Measurements from ENCODE around the gene MT3.

MT3 gene

GRCh38 chr16:56549744-56550385 lies 39.5 kb upstream of the MT3 start:
- no peak for DNase-seq (ENCODE audit: low read depth)

DNA sequence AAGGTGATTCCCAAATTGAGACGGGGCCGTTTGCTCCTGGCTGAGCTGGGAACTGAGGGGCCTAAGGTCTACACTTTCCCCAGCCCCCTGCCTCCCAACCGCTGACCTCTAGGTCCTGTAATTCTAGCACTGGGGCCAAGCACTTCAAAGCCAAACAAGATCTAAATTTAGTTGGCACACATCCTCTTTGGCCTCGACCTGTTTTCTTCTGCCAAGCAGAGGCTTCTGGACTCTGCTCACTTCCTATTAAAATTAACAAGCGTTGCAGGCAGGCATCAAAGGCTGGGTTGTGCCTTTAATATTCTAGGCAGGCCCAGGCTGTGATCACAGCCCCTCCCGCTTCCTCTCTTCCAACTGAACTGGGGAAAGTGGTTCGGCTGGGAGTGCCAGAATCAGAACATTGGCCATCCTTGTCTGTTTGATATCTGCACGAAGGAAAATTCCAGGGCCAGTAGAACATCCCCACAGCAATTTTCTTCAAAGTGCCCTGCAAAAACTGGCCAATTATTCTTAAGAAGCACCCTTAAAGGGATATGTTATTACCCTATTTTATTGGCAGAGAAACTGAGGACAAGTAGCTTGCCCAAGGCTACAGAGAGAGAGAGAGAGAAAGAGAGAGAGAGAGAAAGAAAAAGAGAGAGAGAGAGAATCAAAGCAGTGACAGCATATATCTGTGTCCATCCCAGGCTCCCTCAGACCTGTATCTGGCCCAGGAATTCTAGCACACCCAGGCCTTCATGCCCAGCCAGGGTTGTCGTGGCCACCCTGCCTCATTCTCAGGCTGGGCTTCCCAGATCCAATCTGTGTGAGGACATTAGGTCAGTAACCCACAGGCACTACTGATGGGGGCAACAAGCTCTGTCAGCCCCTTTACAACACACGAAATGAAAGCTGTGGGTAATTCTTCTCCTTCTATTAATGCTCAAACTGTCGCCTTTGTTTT lies 37.3 kb upstream of the MT3 start:
- TF ChIP-seq CTCF (conservative IDR thresholded peaks at IDR 0.05; ENCODE audit: low read depth, low read length), result no peak
- no peak overlapping the region for H3K4me3 ChIP-seq (ENCODE audit: low read length)
- DNase-seq (ENCODE audit: low read depth), result no peak

More at GRCh38 chr16:56549744-56550385, 39.5 kb upstream of the MT3 start:
- H3K4me3 ChIP-seq (ENCODE audit: low read length), result no peak overlapping the region
- no peak for TF ChIP-seq CTCF (conservative IDR thresholded peaks at IDR 0.05; ENCODE audit: low read depth, low read length)

GRCh38 chr16:56554441-56554840 lies 34.9 kb upstream of the MT3 start:
- no peak for TF ChIP-seq CTCF (conservative IDR thresholded peaks at IDR 0.05; ENCODE audit: low read depth, low read length)
- H3K4me3 ChIP-seq (ENCODE audit: low read length), result no peak overlapping the region
- DNase-seq (ENCODE audit: low read depth), result no peak

DNA sequence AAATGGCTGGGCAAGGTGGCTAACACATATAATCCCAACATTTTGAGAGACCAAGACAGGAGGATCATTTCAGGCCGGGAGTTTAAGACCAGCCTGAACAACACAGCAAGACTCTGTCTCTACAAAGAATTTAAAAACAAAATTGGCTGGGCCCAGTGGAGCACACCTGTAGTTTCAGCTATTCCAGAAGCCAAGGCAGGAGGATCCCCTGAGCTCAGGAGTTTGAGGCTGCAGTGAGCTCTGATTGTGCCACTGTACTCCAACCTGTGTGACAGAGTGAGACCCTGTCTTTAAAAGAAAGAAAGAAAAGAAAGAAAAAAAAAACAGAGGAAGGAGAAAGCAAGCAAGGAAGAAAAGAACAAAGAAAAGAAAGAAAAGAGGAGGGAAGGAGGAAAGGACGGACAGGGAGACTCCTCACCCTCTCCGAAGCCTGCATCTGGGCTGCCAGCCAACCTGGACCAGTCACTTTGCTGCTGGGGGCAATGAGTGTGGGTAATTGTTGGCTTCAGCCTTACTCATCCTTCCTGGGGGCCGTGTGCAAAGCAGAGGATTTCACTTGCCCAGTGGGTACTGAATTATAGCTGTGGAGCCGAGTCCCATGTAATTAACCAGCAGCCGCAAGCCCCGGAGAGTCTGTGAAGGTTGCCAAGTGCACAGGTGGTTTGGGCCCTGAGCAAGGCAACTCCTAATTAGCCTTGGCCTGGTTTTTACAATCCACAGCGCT lies 31.1 kb upstream of the MT3 start:
- H3K4me3 ChIP-seq (ENCODE audit: low read length), result no peak overlapping the region
- TF ChIP-seq CTCF (conservative IDR thresholded peaks at IDR 0.05; ENCODE audit: low read depth, low read length), result no peak
- DNase-seq (ENCODE audit: low read depth), result no peak

DNA sequence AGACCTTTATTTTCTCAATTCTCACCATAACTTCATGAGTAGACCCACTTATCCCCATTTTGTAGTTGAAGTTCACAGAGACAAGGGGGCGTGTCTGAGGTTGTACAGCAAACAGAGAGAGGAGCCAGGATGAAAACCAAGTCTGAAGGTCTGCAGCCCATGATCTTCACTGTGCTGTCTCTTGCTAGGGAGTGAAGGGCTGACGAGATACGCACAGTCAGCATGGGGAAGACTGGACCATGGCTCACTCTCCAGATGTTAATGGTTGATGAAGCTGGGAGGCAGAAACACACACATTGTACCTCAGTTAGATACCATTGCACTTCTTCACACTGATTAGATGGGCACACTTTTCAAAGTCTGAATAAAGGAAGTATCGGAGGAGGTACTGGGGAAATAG lies 30.2 kb upstream of the MT3 start:
- H3K4me3 ChIP-seq (ENCODE audit: low read length), result no peak overlapping the region
- no peak for DNase-seq (ENCODE audit: low read depth)
- TF ChIP-seq CTCF (conservative IDR thresholded peaks at IDR 0.05; ENCODE audit: low read depth, low read length), result no peak

GRCh38 chr16:56560447-56560846 lies 28.9 kb upstream of the MT3 start:
- no peak for TF ChIP-seq CTCF (conservative IDR thresholded peaks at IDR 0.05; ENCODE audit: low read depth, low read length)
- no peak overlapping the region for H3K4me3 ChIP-seq (ENCODE audit: low read length)
- no peak for DNase-seq (ENCODE audit: low read depth)

All from retinal pigment epithelial cell (primary cell).